ENCODE results near the gene CBX1.

- TF ChIP-seq, protein P1, sequence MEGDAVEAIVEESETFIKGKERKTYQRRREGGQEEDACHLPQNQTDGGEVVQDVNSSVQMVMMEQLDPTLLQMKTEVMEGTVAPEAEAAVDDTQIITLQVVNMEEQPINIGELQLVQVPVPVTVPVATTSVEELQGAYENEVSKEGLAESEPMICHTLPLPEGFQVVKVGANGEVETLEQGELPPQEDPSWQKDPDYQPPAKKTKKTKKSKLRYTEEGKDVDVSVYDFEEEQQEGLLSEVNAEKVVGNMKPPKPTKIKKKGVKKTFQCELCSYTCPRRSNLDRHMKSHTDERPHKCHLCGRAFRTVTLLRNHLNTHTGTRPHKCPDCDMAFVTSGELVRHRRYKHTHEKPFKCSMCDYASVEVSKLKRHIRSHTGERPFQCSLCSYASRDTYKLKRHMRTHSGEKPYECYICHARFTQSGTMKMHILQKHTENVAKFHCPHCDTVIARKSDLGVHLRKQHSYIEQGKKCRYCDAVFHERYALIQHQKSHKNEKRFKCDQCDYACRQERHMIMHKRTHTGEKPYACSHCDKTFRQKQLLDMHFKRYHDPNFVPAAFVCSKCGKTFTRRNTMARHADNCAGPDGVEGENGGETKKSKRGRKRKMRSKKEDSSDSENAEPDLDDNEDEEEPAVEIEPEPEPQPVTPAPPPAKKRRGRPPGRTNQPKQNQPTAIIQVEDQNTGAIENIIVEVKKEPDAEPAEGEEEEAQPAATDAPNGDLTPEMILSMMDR (IDR thresholded peaks at IDR 0.05; ENCODE audit: low read depth, low read length, missing input control): no peak
- TF ChIP-seq EGR1 (IDR thresholded peaks at IDR 0.05; ENCODE audit: low read depth in 2 of 2) (no peak), REST (IDR thresholded peaks at IDR 0.05) (no peak), FOXA1 (IDR thresholded peaks at IDR 0.05) (no peak), ZBTB33 (IDR thresholded peaks at IDR 0.05) (no peak), YY1 (IDR thresholded peaks at IDR 0.05) (no peak), HNF4A (conservative IDR thresholded peaks at IDR 0.05) (no peak), JUND (IDR thresholded peaks at IDR 0.05) (no peak), FOXA2 (IDR thresholded peaks at IDR 0.05) (no peak)
- TF ChIP-seq, protein P2, sequence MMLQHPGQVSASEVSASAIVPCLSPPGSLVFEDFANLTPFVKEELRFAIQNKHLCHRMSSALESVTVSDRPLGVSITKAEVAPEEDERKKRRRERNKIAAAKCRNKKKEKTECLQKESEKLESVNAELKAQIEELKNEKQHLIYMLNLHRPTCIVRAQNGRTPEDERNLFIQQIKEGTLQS (IDR thresholded peaks at IDR 0.05): no peak
These were observed 75.3 kb downstream of the CBX1 start for GRCh38 chr17:48025904-48026501.
